ENCODE measurements around the gene PPP4R1. TPM values are rescaled to one million over a fixed set of nuclear protein-coding genes. Genes with fewer than 3 reads are reported as not detected.
"Not testable (repeated sequence)": the region's sequence is repeated elsewhere in the genome, so short reads cannot be mapped to it uniquely, and the experiment has no call there.

The PPP4R1 gene
- total RNA-seq = 10 to 100 TPM; 73.7 to 74.9 TPM
- long read RNA-seq, transcript PPP4R1-203 (20 exons, 3,925 nt) = minor isoform, 9 of 60 reads
- long read RNA-seq, transcript PPP4R1-202 (20 exons, 3,885 nt) = major isoform, 13 of 60 reads
- long read RNA-seq, partial matches to known transcripts = 24 of 60 reads
- long read RNA-seq, other reads (novel, unspliced or antisense) = 14 of 60 reads

GRCh38 chr18:9614401-9615279, at the start of gene PPP4R1:
Gene PPP4R1 (minus strand): TSS chr18:9614559. CDS start chr18:9614484, 75 bp downstream.
- ATAC-seq (peak; percentile 65), DNase-seq (peak; percentile 74 to 84)
- intact Hi-C loops (cut with DNase I, micrococcal nuclease) = no loop called here

GRCh38 chr18:9663377-9663776, 49.0 kb upstream of the PPP4R1 start:
- DNase-seq (no peak), ATAC-seq (no peak)
- intact Hi-C loops (cut with DNase I, micrococcal nuclease) = no loop called here

- intact Hi-C loops (cut with DNase I, micrococcal nuclease) = no loop called here
- no peak for ATAC-seq
- DNase-seq = no peak
Measured at GRCh38 chr18:9661564-9661963, 47.2 kb upstream of the PPP4R1 start.

- intact Hi-C loops (cut with DNase I, micrococcal nuclease) = no loop called here
- ATAC-seq = no peak
- no peak for DNase-seq
Measured at GRCh38 chr18:9659499-9660375, 45.4 kb upstream of the PPP4R1 start.

- peak; percentile 42 for ATAC-seq
- DNase-seq = no peak
- intact Hi-C loops (cut with DNase I, micrococcal nuclease) = no loop called here
Measured at GRCh38 chr18:9658087-9658641, 43.8 kb upstream of the PPP4R1 start.

- intact Hi-C loops (cut with DNase I, micrococcal nuclease) = no loop called here
Measured at GRCh38 chr18:9655232-9655767, 40.9 kb upstream of the PPP4R1 start.

GRCh38 chr18:9653390-9653789, 39.0 kb upstream of the PPP4R1 start:
- intact Hi-C loops (cut with DNase I, micrococcal nuclease) = no loop called here
- ATAC-seq (no peak), DNase-seq (peak in 1 of 2 donors; percentile 7)

More at GRCh38 chr18:9655232-9655767, 40.9 kb upstream of the PPP4R1 start:
- no peak for ATAC-seq
- DNase-seq = no peak

GRCh38 chr18:9649164-9649540, 34.8 kb upstream of the PPP4R1 start:
- DNase-seq (no peak), ATAC-seq (no peak)
- intact Hi-C loops (cut with DNase I, micrococcal nuclease) = no loop called here

- no peak for DNase-seq
- ATAC-seq = no peak
- intact Hi-C loops (cut with DNase I, micrococcal nuclease) = no loop called here
Measured at GRCh38 chr18:9648431-9649163, 34.2 kb upstream of the PPP4R1 start.

GRCh38 chr18:9647496-9648323, 33.4 kb upstream of the PPP4R1 start:
- DNase-seq (no peak), ATAC-seq (no peak)
- intact Hi-C loops (cut with DNase I, micrococcal nuclease) = no loop called here

GRCh38 chr18:9643549-9643948, 29.2 kb upstream of the PPP4R1 start:
- ATAC-seq = no peak
- intact Hi-C loops (cut with DNase I, micrococcal nuclease) = no loop called here
- no peak for DNase-seq

- intact Hi-C loops (cut with DNase I, micrococcal nuclease) = no loop called here
- ATAC-seq (no peak), DNase-seq (no peak)
Measured at GRCh38 chr18:9642799-9643462, 28.6 kb upstream of the PPP4R1 start.

GRCh38 chr18:9641081-9641480, 26.7 kb upstream of the PPP4R1 start:
- intact Hi-C loops (cut with DNase I, micrococcal nuclease); ATAC-seq; DNase-seq: not testable (repeated sequence)

- DNase-seq (no peak), ATAC-seq (no peak)
- intact Hi-C loops (cut with DNase I, micrococcal nuclease) = no loop called here
Measured at GRCh38 chr18:9638886-9639285, 24.5 kb upstream of the PPP4R1 start.

GRCh38 chr18:9637036-9637767, 22.8 kb upstream of the PPP4R1 start:
- intact Hi-C loops (cut with DNase I, micrococcal nuclease) = no loop called here
- no peak for ATAC-seq
- DNase-seq = no peak

- ATAC-seq (no peak), DNase-seq (no peak)
- intact Hi-C loops (cut with DNase I, micrococcal nuclease) = no loop called here
Measured at GRCh38 chr18:9634856-9635255, 20.5 kb upstream of the PPP4R1 start.

Data from left colon (tissue), 2 donors.